ENCODE results near the gene LRMDA.

- TF ChIP-seq EZH2 (IDR thresholded peaks at IDR 0.05; ENCODE audit: low read length, unreplicated experiment) (no peak), CTCF (conservative IDR thresholded peaks at IDR 0.05; ENCODE audit: low read depth, low read length) (no peak), EZH2phosphoT487 (IDR thresholded peaks at IDR 0.05; ENCODE audit: borderline replicate concordance, low read length) (no peak)
These were observed 6.9 kb upstream of the LRMDA start for GRCh38 chr10:75424571-75424970.
